HEK293T (cell line): ENCODE results near the gene KIF19.

Source experiments
- ARNT ChIP-seq: fragments of 450-650 bp; IDR thresholded peaks from 2 replicates; pipeline ENCODE4 v1.6.1; 2017; ENCODE audit warnings: mild to moderate bottlenecking
- BHLHE40 ChIP-seq: fragments of 450-650 bp; IDR thresholded peaks from 2 replicates; pipeline ENCODE4 v1.6.1; 2016; ENCODE audit warnings: mild to moderate bottlenecking, moderate library complexity, borderline replicate concordance
- ELF4 ChIP-seq: fragments of 450-650 bp; IDR thresholded peaks from 2 replicates; pipeline ENCODE4 v1.6.1; 2017; ENCODE audit warnings: antibody characterized with exemption
- FOXA1 ChIP-seq: fragments of 450-650 bp; IDR thresholded peaks from 2 replicates; pipeline ENCODE4 v1.6.1; 2016; ENCODE audit warnings: mild to moderate bottlenecking
- FOXK2 ChIP-seq: fragments of 450-650 bp; IDR thresholded peaks from 2 replicates; pipeline ENCODE4 v1.6.1; 2016; ENCODE audit warnings: mild to moderate bottlenecking
- FOXM1 ChIP-seq: fragments of 450-650 bp; IDR thresholded peaks from 2 replicates; pipeline ENCODE4 v1.6.1; 2017; ENCODE audit warnings: mild to moderate bottlenecking, borderline replicate concordance
- HDGF ChIP-seq: fragments of 450-650 bp; IDR thresholded peaks from 2 replicates; pipeline ENCODE4 v1.6.1; 2017; ENCODE audit warnings: antibody characterized with exemption, borderline replicate concordance
- L3MBTL2 ChIP-seq: fragments of 450-650 bp; conservative IDR thresholded peaks from 2 replicates; pipeline ENCODE4 v1.6.1; 2016; ENCODE audit warnings: mild to moderate bottlenecking
- LEF1 ChIP-seq: fragments of 450-650 bp; IDR thresholded peaks from 2 replicates; pipeline ENCODE4 v1.6.1; 2017; ENCODE audit warnings: mild to moderate bottlenecking, borderline replicate concordance
- NFRKB ChIP-seq: fragments of 450-650 bp; IDR thresholded peaks from 2 replicates; pipeline ENCODE4 v1.6.1; 2016; ENCODE audit warnings: mild to moderate bottlenecking, moderate library complexity
- SP1 ChIP-seq: fragments of 450-650 bp; IDR thresholded peaks from 2 replicates; pipeline ENCODE4 v1.6.1; 2017
- SUZ12 ChIP-seq: fragments of 450-650 bp; IDR thresholded peaks from 2 replicates; pipeline ENCODE4 v1.6.1; 2016; ENCODE audit warnings: mild to moderate bottlenecking
- TARDBP ChIP-seq: fragments of 450-650 bp; IDR thresholded peaks from 2 replicates; pipeline ENCODE4 v1.6.1; 2016
- ZNF384 ChIP-seq: fragments of 450-650 bp; IDR thresholded peaks from 2 replicates; pipeline ENCODE4 v1.6.1; 2016

GRCh38 chr17:74309902-74310301, 16.1 kb upstream of the KIF19 start:
- TF ChIP-seq SUZ12, result no peak
- TF ChIP-seq FOXM1, result no peak
- TF ChIP-seq LEF1, result no peak
- no peak for TF ChIP-seq FOXK2
- no peak for TF ChIP-seq NFRKB
- TF ChIP-seq ARNT, result no peak
- no peak for TF ChIP-seq HDGF
- TF ChIP-seq BHLHE40, result no peak
- no peak for TF ChIP-seq L3MBTL2
- TF ChIP-seq FOXA1, result no peak
- TF ChIP-seq ZNF384, result no peak
- no peak for TF ChIP-seq ELF4
- TF ChIP-seq TARDBP, result no peak
- TF ChIP-seq SP1, result no peak
